AG09309 (cell line): ENCODE results near the gene PLA2G4B.

Source experiments
- DNase-seq: peaks from one replicate; pipeline ENCODE4 v3.0.0-alpha.2; 2010; ENCODE audit warnings: low read depth
- H3K4me3 ChIP-seq: 2 replicates; pipeline ENCODE4 v1.5.1; 2011; ENCODE audit warnings: mild to moderate bottlenecking, low read depth, low read length, moderate library complexity; ENCODE audit not compliant: control insufficient read depth
- CTCF ChIP-seq: IDR thresholded peaks from 2 replicates; pipeline ENCODE4 v1.5.1; 2011; ENCODE audit warnings: mild to moderate bottlenecking, low read depth, low read length, inconsistent platforms; ENCODE audit not compliant: insufficient read depth, control insufficient read depth; ENCODE audit errors: missing control alignments

PLA2G4B gene

GRCh38 chr15:41840673-41841072, 2.0 kb downstream of the PLA2G4B start:
- DNase-seq, result no peak
- TF ChIP-seq CTCF, result no peak
- no peak overlapping the region for H3K4me3 ChIP-seq

DNA sequence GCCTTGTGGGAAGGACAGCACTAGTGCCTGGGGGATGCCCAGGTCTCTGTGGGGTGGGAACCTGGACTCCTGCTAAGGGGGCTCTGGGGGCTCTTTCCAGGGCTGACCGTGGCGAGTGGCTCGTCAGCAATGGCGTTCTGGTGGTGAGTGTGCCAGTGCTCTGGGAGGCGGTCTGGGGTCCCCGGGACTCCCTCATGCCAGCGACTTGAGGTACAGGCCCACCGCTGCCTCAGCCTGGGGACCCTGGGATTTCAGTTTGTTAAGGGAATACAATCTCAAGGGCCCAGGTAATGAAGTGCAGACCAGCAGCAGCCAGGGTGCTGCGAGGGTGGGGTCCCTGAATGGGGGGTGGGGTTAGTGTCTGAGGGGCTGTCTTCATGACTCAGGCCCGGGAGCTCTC, 2.5 kb downstream of the PLA2G4B start:
- no peak overlapping the region for H3K4me3 ChIP-seq
- TF ChIP-seq CTCF, result no peak
- no peak for DNase-seq

- TF ChIP-seq CTCF, result no peak
- H3K4me3 ChIP-seq, result no peak overlapping the region
- DNase-seq, result no peak
Measured at GRCh38 chr15:41842229-41842628, 3.6 kb downstream of the PLA2G4B start.

DNA sequence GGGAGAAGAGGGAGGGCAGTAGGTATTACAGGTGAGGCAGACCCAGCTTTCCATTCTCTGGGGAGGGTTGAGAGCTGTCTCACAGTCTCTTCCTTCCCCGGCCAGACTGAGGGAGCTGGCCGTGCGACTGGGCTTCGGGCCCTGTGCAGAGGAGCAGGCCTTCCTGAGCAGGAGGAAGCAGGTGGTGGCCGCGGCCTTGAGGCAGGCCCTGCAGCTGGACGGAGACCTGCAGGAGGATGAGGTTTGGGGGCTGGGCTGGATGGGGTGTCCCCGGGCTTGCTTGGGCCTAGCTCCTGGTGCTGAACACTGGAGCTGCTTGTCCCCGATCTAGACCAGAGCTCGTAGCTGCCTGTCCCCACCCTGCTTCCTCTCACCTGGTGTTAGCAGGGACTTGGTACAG, 4.9 kb downstream of the PLA2G4B start:
- no peak for DNase-seq
- H3K4me3 ChIP-seq, result no peak overlapping the region
- TF ChIP-seq CTCF, result no peak

GRCh38 chr15:41844814-41845213, 6.2 kb downstream of the PLA2G4B start:
- no peak for TF ChIP-seq CTCF
- no peak for DNase-seq
- no peak overlapping the region for H3K4me3 ChIP-seq

DNA sequence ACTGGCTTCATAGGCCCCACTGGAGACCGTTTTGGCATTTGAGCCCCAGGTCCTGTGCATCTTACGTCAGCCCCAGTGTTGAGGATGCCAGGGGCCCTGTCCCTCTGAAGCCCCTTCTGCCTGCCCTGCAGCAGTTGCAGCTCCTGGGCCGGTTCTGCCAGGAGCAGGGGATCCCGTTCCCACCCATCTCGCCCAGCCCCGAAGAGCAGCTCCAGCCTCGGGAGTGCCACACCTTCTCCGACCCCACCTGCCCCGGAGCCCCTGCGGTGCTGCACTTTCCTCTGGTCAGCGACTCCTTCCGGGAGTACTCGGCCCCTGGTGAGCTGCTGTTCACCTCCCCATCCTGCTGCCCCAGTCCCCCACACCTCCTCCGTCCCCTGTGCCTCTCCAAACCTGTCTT, 8.6 kb downstream of the PLA2G4B start:
- no peak for TF ChIP-seq CTCF
- no peak overlapping the region for H3K4me3 ChIP-seq
- DNase-seq, result no peak

- DNase-seq, result no peak
- no peak overlapping the region for H3K4me3 ChIP-seq
- no peak for TF ChIP-seq CTCF
Measured at GRCh38 chr15:41847981-41848380, 9.3 kb downstream of the PLA2G4B start.
